ENCODE data around the gene DOC2A. TPM values are rescaled to one million over a fixed set of nuclear protein-coding genes. Genes with fewer than 3 reads are reported as not detected.
"Not testable (repeated sequence)": the region's sequence is repeated elsewhere in the genome, so short reads cannot be mapped to it uniquely, and the experiment has no call there.

DOC2A gene
- total and polyA plus RNA-seq, 2 donors (not counting 1 experiment from before 2014, with no cell fraction given), result not detected

- peaks cover 0 to 3% (median 0%) of the 10 kb centered on the region in 3 donors for H3K9me3 ChIP-seq (ENCODE audit: control extremely low read depth in 1 of 3, control insufficient read depth in 2 of 3, insufficient read depth in 1 of 3, low read length in 2 of 3)
- intact Hi-C loops (cut with micrococcal nuclease), result no loop called here
- no peak for TF ChIP-seq EZH2 (IDR thresholded peaks at IDR 0.05; ENCODE audit: borderline replicate concordance, insufficient read depth, low read depth, low read length, poor library complexity, severe bottlenecking)
- TF ChIP-seq, protein P1, sequence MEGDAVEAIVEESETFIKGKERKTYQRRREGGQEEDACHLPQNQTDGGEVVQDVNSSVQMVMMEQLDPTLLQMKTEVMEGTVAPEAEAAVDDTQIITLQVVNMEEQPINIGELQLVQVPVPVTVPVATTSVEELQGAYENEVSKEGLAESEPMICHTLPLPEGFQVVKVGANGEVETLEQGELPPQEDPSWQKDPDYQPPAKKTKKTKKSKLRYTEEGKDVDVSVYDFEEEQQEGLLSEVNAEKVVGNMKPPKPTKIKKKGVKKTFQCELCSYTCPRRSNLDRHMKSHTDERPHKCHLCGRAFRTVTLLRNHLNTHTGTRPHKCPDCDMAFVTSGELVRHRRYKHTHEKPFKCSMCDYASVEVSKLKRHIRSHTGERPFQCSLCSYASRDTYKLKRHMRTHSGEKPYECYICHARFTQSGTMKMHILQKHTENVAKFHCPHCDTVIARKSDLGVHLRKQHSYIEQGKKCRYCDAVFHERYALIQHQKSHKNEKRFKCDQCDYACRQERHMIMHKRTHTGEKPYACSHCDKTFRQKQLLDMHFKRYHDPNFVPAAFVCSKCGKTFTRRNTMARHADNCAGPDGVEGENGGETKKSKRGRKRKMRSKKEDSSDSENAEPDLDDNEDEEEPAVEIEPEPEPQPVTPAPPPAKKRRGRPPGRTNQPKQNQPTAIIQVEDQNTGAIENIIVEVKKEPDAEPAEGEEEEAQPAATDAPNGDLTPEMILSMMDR (IDR thresholded peaks at IDR 0.05), result no peak
- H2AFZ ChIP-seq (ENCODE audit: insufficient read depth, low read depth, low read length, poor library complexity, severe bottlenecking), result no peak overlapping the region
- peaks cover 16% of the 10 kb centered on the region for H3K4me1 Mint-ChIP-seq
- WGBS (ENCODE audit: insufficient coverage), result no CpG with 5 or more reads among the region's 2 CpGs
- no peak overlapping the region for H3K4me3 ChIP-seq (ENCODE audit: control extremely low read depth in 1 of 5, extremely low read depth in 1 of 5, insufficient read depth in 1 of 5, low read depth in 2 of 5, low read length in 4 of 5)
- H3K9me3 Mint-ChIP-seq (ENCODE audit: insufficient read depth), result no peaks in the 10 kb centered on the region
- no peak overlapping the region for H3K4me2 ChIP-seq (replicated peaks; ENCODE audit: low read depth, low read length, poor library complexity, severe bottlenecking)
- H3K9ac ChIP-seq (ENCODE audit: low read length), result no peak overlapping the region
- ChIA-PET POLR2A (no interaction called here), CTCF (interaction anchor here (1.0 to 3.8 kb wide), 3 partner anchors 12 to 294 kb away, joined by 3 to 18 read pairs (median 4); partner anchors contain the start of gene TLCD3B)
- peaks cover 0 to 1% (median under 1%) of the 10 kb centered on the region in 4 experiments for H3K27me3 ChIP-seq (replicated peaks in 1 of 4; ENCODE audit: control extremely low read depth in 1 of 4, control insufficient read depth in 3 of 4, insufficient read depth in 4 of 4, low read length in 3 of 4)
- ATAC-seq (ENCODE audit: low read depth) (no peak), DNase-seq (no peak)
- peaks cover 6 to 11% of the 10 kb centered on the region in 2 donors for H3K4me1 ChIP-seq (ENCODE audit: control insufficient read depth in 2 of 2, insufficient read depth in 2 of 2, low read length in 2 of 2)
- H4K20me1 ChIP-seq (ENCODE audit: control insufficient read depth, insufficient read depth, low read length, poor library complexity, severe bottlenecking), result no peaks in the 10 kb centered on the region
- no peak overlapping the region for H3K27ac Mint-ChIP-seq
- H3K27ac ChIP-seq (ENCODE audit: low read length in 2 of 2), result no peak overlapping the region
- no peaks in the 10 kb centered on the region for H3K36me3 ChIP-seq (replicated peaks in 1 of 2; ENCODE audit: control extremely low read depth in 1 of 2, control insufficient read depth in 1 of 2, extremely low read depth in 1 of 2, insufficient read depth in 2 of 2, low read length in 1 of 2)
- H3K27me3 Mint-ChIP-seq, result peaks cover 4% of the 10 kb centered on the region
- no peak overlapping the region for H3K4me3 Mint-ChIP-seq
- H3K79me2 ChIP-seq (ENCODE audit: control insufficient read depth, insufficient read depth, low read length), result no peaks in the 10 kb centered on the region
Measured at GRCh38 chr16:30017277-30017656, 6.4 kb upstream of the DOC2A start.

- Mint-ChIP-seq H3K27ac (no peak overlapping the region), H3K4me3 (no peak overlapping the region), H3K27me3 (peaks cover 8% of the 10 kb centered on the region), H3K4me1 (peaks cover 20% of the 10 kb centered on the region), H3K9me3 (ENCODE audit: insufficient read depth) (no peaks in the 10 kb centered on the region)
- DNase-seq (no peak), ATAC-seq (ENCODE audit: low read depth) (no peak)
- TF ChIP-seq EZH2 (IDR thresholded peaks at IDR 0.05; ENCODE audit: borderline replicate concordance, insufficient read depth, low read depth, low read length, poor library complexity, severe bottlenecking), result no peak
- TF ChIP-seq, protein P1 (IDR thresholded peaks at IDR 0.05), result no peak
- Histone ChIP-seq H4K20me1 (ENCODE audit: control insufficient read depth, insufficient read depth, low read length, poor library complexity, severe bottlenecking) (no peaks in the 10 kb centered on the region), H3K27ac (ENCODE audit: low read length in 2 of 2) (no peak overlapping the region), H3K4me3 (ENCODE audit: control extremely low read depth in 1 of 5, extremely low read depth in 1 of 5, insufficient read depth in 1 of 5, low read depth in 2 of 5, low read length in 4 of 5) (no peak overlapping the region), H3K4me2 (replicated peaks; ENCODE audit: low read depth, low read length, poor library complexity, severe bottlenecking) (no peak overlapping the region), H3K27me3 (replicated peaks in 1 of 4; ENCODE audit: control extremely low read depth in 1 of 4, control insufficient read depth in 3 of 4, insufficient read depth in 4 of 4, low read length in 3 of 4) (peaks cover 0 to 7% (median 6%) of the 10 kb centered on the region in 4 experiments), H3K79me2 (ENCODE audit: control insufficient read depth, insufficient read depth, low read length) (no peaks in the 10 kb centered on the region), H3K36me3 (replicated peaks in 1 of 2; ENCODE audit: control extremely low read depth in 1 of 2, control insufficient read depth in 1 of 2, extremely low read depth in 1 of 2, insufficient read depth in 2 of 2, low read length in 1 of 2) (no peaks in the 10 kb centered on the region), H3K9ac (ENCODE audit: low read length) (no peak overlapping the region), H2AFZ (ENCODE audit: insufficient read depth, low read depth, low read length, poor library complexity, severe bottlenecking) (no peak overlapping the region), H3K4me1 (ENCODE audit: control insufficient read depth in 2 of 2, insufficient read depth in 2 of 2, low read length in 2 of 2) (peaks cover 11 to 14% of the 10 kb centered on the region in 2 donors), H3K9me3 (ENCODE audit: control extremely low read depth in 1 of 3, control insufficient read depth in 2 of 3, insufficient read depth in 1 of 3, low read length in 2 of 3) (peaks cover 0 to 6% (median 0%) of the 10 kb centered on the region in 3 donors)
- intact Hi-C loops (cut with micrococcal nuclease), result no loop called here
- ChIA-PET CTCF (interaction anchor here (1.0 to 3.8 kb wide), 3 partner anchors 12 to 294 kb away, joined by 3 to 18 read pairs (median 4); partner anchors contain the start of gene TLCD3B), POLR2A (no interaction called here)
- 100% methylated on average over 2 of the region's 8 CpGs for WGBS (ENCODE audit: insufficient coverage)
Measured at GRCh38 chr16:30016555-30017276, 5.9 kb upstream of the DOC2A start.

DNA sequence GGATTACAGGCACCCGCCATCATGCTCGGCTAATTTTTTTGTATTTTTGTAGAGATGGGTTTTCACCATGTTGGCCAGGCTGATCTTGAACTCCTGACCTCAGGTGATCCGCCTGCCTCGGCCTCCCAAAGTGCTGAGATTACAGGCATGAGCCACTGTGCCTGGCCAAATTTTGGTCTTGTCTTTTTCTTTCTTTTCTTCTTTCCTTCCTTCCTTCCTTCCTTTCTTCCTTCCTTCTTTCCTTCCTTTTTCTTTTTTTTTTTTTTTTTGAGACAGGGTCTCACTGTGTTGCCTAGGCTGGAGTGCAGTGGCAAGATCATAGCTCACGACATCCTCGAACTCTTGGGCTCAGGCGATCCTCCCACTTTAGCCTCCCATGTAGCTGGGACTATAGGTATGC, 4.6 kb upstream of the DOC2A start:
- H3K4me1 ChIP-seq (ENCODE audit: control insufficient read depth in 2 of 2, insufficient read depth in 2 of 2, low read length in 2 of 2), result peaks cover 11 to 16% of the 10 kb centered on the region in 2 donors
- H3K4me3 Mint-ChIP-seq; H4K20me1 ChIP-seq (ENCODE audit: control insufficient read depth, insufficient read depth, low read length, poor library complexity, severe bottlenecking); H3K9me3 ChIP-seq (ENCODE audit: control extremely low read depth in 1 of 3, control insufficient read depth in 2 of 3, insufficient read depth in 1 of 3, low read length in 2 of 3); H3K9ac ChIP-seq (ENCODE audit: low read length); H3K27ac Mint-ChIP-seq; H3K27ac ChIP-seq (ENCODE audit: low read length in 2 of 2); DNase-seq; H2AFZ ChIP-seq (ENCODE audit: insufficient read depth, low read depth, low read length, poor library complexity, severe bottlenecking); H3K79me2 ChIP-seq (ENCODE audit: control insufficient read depth, insufficient read depth, low read length); H3K4me2 ChIP-seq (replicated peaks; ENCODE audit: low read depth, low read length, poor library complexity, severe bottlenecking); H3K4me3 ChIP-seq (ENCODE audit: control extremely low read depth in 1 of 5, extremely low read depth in 1 of 5, insufficient read depth in 1 of 5, low read depth in 2 of 5, low read length in 4 of 5); intact Hi-C loops (cut with micrococcal nuclease); ATAC-seq (ENCODE audit: low read depth); H3K36me3 ChIP-seq (replicated peaks in 1 of 2; ENCODE audit: control extremely low read depth in 1 of 2, control insufficient read depth in 1 of 2, extremely low read depth in 1 of 2, insufficient read depth in 2 of 2, low read length in 1 of 2); H3K27me3 Mint-ChIP-seq; H3K9me3 Mint-ChIP-seq (ENCODE audit: insufficient read depth): not testable (repeated sequence)
- H3K27me3 ChIP-seq (replicated peaks in 1 of 4; ENCODE audit: control extremely low read depth in 1 of 4, control insufficient read depth in 3 of 4, insufficient read depth in 4 of 4, low read length in 3 of 4), result peaks cover 0 to 16% (median 11%) of the 10 kb centered on the region in 4 experiments
- WGBS (ENCODE audit: insufficient coverage), result 96% methylated on average over 4 of the region's 7 CpGs
- peaks cover 12% of the 10 kb centered on the region for H3K4me1 Mint-ChIP-seq
- POLR2A ChIA-PET, result interaction anchor here (0.7 kb wide), 1 partner anchor 10 kb away, joined by 4 read pairs; no protein-coding TSS in a partner anchor
- CTCF ChIA-PET, result interaction anchor here (0.6 kb wide), 1 partner anchor 33 kb away, joined by 5 read pairs; no protein-coding TSS in a partner anchor

All from B cell (primary cell).